Measurements from ENCODE around the gene TRIM52. TPM values are rescaled to one million over a fixed set of nuclear protein-coding genes. Genes with fewer than 3 reads are reported as not detected.

The TRIM52 gene
- total and polyA plus RNA-seq, 9 of the 15 experiments (the other 6 are each of a cell fraction or from before 2014, with no cell fraction given) = 3.3 to 21.9 (median 13.5) TPM

- TF ChIP-seq ZBTB11 (CRISPR knock-in tag; IDR thresholded peaks at IDR 0.05) (peak in 2 of 3 experiments; percentile 43 to 87; a peak in 2 of 6 replicates), CBX1 (IDR thresholded peaks at IDR 0.05; ENCODE audit: low read depth) (no peak; the same call in 1 of the 2 replicates), EP300 (IDR thresholded peaks at IDR 0.05; ENCODE audit: low read length) (no peak), ETV5 (CRISPR knock-in tag; IDR thresholded peaks at IDR 0.05; ENCODE audit: low read depth) (no peak), CTCF (IDR thresholded peaks at IDR 0.05 in 2 of 3, conservative IDR thresholded peaks at IDR 0.05 in 1 of 3; ENCODE audit: insufficient read depth in 2 of 3, low read depth in 1 of 3, low read length in 3 of 3) (no peak), KLF10 (CRISPR knock-in tag; IDR thresholded peaks at IDR 0.05) (no peak), CHD7 (IDR thresholded peaks at IDR 0.05; ENCODE audit: low read depth, low read length) (no peak)
Observed at GRCh38 chr5:181261320-181262049, 542 bp upstream of the TRIM52 start (continued).
